Brain microvascular endothelial cell (primary cell): ENCODE results near the gene ZNF407.

Experiments used
- DNase-seq: peaks from one replicate; pipeline ENCODE4 v3.0.0-alpha.2; 2020
- H3K27ac ChIP-seq: fragments of 250-450 bp; sonication (Bioruptor Pico); 2 replicates; pipeline ENCODE4 v1.5.1; 2020; ENCODE audit warnings: mild to moderate bottlenecking, moderate library complexity
- H3K27me3 ChIP-seq: fragments of 250-450 bp; sonication (Bioruptor Pico); replicated peaks from 2 replicates; pipeline ENCODE4 v1.5.1; 2020; ENCODE audit warnings: mild to moderate bottlenecking
- H3K36me3 ChIP-seq: fragments of 250-450 bp; sonication (Bioruptor Pico); replicated peaks from 2 replicates; pipeline ENCODE4 v1.5.1; 2020; ENCODE audit warnings: mild to moderate bottlenecking
- H3K4me3 ChIP-seq: 2 replicates; pipeline ENCODE4 v1.5.1; 2011; ENCODE audit warnings: low read depth, mild to moderate bottlenecking, control low read depth, low read length, moderate library complexity
- in situ Hi-C: cut with HindIII; loops from 2 replicates; pipeline ENCODE4 v1.10.0; 2017; ENCODE audit warnings: low sequenced_read_pairs, low pct_ligation_motif_present
- TF ChIP-seq, protein P1 (sequence below): IDR thresholded peaks from 2 replicates; pipeline ENCODE4 v1.5.1; 2011; ENCODE audit warnings: low read depth, mild to moderate bottlenecking, moderate library complexity, low read length, control low read depth, inconsistent platforms; ENCODE audit errors: missing control alignments

ZNF407 gene

DNA sequence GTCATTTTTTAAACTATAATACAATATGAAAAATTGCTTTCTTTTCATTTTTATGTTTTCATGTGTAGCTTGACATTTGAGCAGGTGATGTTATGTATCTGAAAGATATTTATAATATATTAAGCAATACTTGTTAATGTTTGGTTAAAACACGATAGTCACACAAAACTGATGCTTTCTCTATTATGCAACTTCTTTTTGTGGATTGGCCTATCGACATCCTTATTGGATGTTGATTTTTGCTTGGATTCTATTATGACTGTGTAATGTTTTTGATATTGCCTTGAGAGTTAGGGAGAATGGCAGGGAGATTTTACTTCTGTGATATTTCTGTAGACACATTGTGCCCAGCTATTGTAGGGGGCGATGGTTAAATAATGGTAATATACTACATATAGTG is 128.0 kb downstream of the ZNF407 start:
- H3K36me3 ChIP-seq, result no peaks in the 10 kb centered on the region
- no peaks in the 10 kb centered on the region for H3K27me3 ChIP-seq
- DNase-seq, result no peak
- TF ChIP-seq, protein P1, sequence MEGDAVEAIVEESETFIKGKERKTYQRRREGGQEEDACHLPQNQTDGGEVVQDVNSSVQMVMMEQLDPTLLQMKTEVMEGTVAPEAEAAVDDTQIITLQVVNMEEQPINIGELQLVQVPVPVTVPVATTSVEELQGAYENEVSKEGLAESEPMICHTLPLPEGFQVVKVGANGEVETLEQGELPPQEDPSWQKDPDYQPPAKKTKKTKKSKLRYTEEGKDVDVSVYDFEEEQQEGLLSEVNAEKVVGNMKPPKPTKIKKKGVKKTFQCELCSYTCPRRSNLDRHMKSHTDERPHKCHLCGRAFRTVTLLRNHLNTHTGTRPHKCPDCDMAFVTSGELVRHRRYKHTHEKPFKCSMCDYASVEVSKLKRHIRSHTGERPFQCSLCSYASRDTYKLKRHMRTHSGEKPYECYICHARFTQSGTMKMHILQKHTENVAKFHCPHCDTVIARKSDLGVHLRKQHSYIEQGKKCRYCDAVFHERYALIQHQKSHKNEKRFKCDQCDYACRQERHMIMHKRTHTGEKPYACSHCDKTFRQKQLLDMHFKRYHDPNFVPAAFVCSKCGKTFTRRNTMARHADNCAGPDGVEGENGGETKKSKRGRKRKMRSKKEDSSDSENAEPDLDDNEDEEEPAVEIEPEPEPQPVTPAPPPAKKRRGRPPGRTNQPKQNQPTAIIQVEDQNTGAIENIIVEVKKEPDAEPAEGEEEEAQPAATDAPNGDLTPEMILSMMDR, result no peak
- no peak overlapping the region for H3K27ac ChIP-seq
- H3K4me3 ChIP-seq, result no peak overlapping the region
- in situ Hi-C loops, result no loop called here

- in situ Hi-C loops, result no loop called here
- H3K27ac ChIP-seq, result no peak overlapping the region
- no peaks in the 10 kb centered on the region for H3K36me3 ChIP-seq
- no peak for DNase-seq
- TF ChIP-seq, protein P1, result no peak
- H3K4me3 ChIP-seq, result no peak overlapping the region
- H3K27me3 ChIP-seq, result no peaks in the 10 kb centered on the region
Measured at GRCh38 chr18:74728586-74728985, 130.9 kb downstream of the ZNF407 start.

DNA sequence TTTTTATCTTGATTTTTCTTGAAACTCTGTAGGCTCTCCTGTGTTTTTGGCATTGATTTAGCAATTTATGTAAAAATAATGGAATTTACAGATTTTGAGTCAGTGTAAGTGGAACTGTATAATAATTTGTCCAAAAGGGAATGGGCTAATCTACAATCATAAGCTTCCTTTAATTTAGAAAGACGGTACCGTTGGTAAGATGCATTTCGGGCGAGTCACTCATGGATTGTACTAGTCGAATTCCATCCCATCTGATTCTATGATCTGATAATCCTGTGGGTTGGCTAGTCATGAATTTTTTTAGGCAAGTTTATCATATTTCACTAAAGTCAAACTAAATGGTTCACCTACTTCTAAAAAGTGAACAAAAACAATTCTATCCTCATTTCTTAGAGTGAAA is 133.4 kb downstream of the ZNF407 start:
- Histone ChIP-seq H3K27me3 (no peaks in the 10 kb centered on the region), H3K36me3 (no peaks in the 10 kb centered on the region), H3K27ac (no peak overlapping the region), H3K4me3 (no peak overlapping the region)
- peak; percentile 61 for DNase-seq
- in situ Hi-C loops, result no loop called here
- TF ChIP-seq, protein P1, result no peak

- no peak for DNase-seq
- in situ Hi-C loops, result no loop called here
Measured at GRCh38 chr18:74732380-74732779, 134.7 kb downstream of the ZNF407 start.

DNA sequence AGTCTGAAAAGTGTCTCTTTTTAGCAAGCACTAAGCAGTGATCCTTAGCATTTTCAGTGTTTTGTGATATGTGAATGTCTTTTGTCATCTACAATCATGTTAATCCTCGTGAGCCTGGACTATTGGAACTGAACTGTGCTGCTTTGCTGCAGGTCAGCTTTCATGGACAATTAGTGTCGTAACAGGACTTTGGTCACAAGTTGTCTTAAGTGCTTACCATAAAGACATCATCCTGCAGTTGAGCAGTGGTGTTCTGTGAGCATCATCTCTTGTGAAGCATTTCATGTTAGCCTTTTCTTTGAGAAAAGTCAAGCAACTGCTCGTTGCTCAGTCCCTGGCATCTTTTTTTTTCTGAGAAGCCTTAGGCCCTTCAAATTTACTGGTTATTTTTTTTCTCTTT is 135.9 kb downstream of the ZNF407 start:
- H3K36me3 ChIP-seq, result no peaks in the 10 kb centered on the region
- no peak overlapping the region for H3K4me3 ChIP-seq
- no peak for DNase-seq
- in situ Hi-C loops, result no loop called here
- TF ChIP-seq, protein P1, result no peak
- no peak overlapping the region for H3K27ac ChIP-seq
- H3K27me3 ChIP-seq, result no peaks in the 10 kb centered on the region

More at GRCh38 chr18:74732380-74732779, 134.7 kb downstream of the ZNF407 start:
- no peaks in the 10 kb centered on the region for H3K36me3 ChIP-seq
- H3K27ac ChIP-seq, result no peak overlapping the region
- no peaks in the 10 kb centered on the region for H3K27me3 ChIP-seq
- TF ChIP-seq, protein P1, result no peak
- no peak overlapping the region for H3K4me3 ChIP-seq

DNA sequence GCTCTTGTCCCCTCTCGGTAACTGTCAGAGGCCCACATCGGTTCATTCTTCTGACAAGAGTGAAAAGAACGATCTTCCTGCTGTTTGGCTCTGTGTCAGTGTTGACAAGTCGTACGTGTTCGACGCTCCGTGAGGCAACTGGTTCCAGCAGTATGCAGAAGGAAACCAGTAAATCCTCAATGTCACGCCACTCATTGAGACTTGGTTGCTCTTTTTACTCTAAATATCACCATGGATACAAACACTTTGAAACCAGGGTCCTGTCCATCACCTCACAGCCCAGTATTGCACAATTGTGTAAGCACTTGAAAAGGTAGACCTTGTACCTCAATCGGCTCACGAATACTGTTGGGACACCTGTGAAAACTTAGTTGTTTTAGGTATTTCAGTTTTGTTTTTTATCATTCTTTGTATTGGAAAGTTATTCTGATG is 136.4 kb downstream of the ZNF407 start:
- H3K36me3 ChIP-seq, result no peaks in the 10 kb centered on the region
- no peak for DNase-seq
- no peaks in the 10 kb centered on the region for H3K27me3 ChIP-seq
- H3K4me3 ChIP-seq, result no peak overlapping the region
- TF ChIP-seq, protein P1, result no peak
- no peak overlapping the region for H3K27ac ChIP-seq
- in situ Hi-C loops, result no loop called here
